ENCODE results near the gene DTNB.

GRCh38 chr2:25480561-25480960, 192.8 kb downstream of the DTNB start:
- TF ChIP-seq, protein P1, sequence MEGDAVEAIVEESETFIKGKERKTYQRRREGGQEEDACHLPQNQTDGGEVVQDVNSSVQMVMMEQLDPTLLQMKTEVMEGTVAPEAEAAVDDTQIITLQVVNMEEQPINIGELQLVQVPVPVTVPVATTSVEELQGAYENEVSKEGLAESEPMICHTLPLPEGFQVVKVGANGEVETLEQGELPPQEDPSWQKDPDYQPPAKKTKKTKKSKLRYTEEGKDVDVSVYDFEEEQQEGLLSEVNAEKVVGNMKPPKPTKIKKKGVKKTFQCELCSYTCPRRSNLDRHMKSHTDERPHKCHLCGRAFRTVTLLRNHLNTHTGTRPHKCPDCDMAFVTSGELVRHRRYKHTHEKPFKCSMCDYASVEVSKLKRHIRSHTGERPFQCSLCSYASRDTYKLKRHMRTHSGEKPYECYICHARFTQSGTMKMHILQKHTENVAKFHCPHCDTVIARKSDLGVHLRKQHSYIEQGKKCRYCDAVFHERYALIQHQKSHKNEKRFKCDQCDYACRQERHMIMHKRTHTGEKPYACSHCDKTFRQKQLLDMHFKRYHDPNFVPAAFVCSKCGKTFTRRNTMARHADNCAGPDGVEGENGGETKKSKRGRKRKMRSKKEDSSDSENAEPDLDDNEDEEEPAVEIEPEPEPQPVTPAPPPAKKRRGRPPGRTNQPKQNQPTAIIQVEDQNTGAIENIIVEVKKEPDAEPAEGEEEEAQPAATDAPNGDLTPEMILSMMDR (IDR thresholded peaks at IDR 0.05; ENCODE audit: insufficient read depth, low read length): no peak
- TF ChIP-seq POLR2AphosphoS5 (IDR thresholded peaks at IDR 0.05; ENCODE audit: low read depth) (no peak), GABPA (IDR thresholded peaks at IDR 0.05; ENCODE audit: low read depth) (no peak)
- TF ChIP-seq, protein P2, sequence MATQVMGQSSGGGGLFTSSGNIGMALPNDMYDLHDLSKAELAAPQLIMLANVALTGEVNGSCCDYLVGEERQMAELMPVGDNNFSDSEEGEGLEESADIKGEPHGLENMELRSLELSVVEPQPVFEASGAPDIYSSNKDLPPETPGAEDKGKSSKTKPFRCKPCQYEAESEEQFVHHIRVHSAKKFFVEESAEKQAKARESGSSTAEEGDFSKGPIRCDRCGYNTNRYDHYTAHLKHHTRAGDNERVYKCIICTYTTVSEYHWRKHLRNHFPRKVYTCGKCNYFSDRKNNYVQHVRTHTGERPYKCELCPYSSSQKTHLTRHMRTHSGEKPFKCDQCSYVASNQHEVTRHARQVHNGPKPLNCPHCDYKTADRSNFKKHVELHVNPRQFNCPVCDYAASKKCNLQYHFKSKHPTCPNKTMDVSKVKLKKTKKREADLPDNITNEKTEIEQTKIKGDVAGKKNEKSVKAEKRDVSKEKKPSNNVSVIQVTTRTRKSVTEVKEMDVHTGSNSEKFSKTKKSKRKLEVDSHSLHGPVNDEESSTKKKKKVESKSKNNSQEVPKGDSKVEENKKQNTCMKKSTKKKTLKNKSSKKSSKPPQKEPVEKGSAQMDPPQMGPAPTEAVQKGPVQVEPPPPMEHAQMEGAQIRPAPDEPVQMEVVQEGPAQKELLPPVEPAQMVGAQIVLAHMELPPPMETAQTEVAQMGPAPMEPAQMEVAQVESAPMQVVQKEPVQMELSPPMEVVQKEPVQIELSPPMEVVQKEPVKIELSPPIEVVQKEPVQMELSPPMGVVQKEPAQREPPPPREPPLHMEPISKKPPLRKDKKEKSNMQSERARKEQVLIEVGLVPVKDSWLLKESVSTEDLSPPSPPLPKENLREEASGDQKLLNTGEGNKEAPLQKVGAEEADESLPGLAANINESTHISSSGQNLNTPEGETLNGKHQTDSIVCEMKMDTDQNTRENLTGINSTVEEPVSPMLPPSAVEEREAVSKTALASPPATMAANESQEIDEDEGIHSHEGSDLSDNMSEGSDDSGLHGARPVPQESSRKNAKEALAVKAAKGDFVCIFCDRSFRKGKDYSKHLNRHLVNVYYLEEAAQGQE (IDR thresholded peaks at IDR 0.05; ENCODE audit: insufficient replicate concordance, low read depth): no peak
